AG04450 (cell line): ENCODE measurements around the gene ORC3. TPM values are rescaled to one million over a fixed set of nuclear protein-coding genes. Genes with fewer than 3 reads are reported as not detected.
"Not testable (repeated sequence)": the region's sequence is repeated elsewhere in the genome, so short reads cannot be mapped to it uniquely, and the experiment has no call there.

Experiments used
- CTCF ChIA-PET: fragments of 300-600, 350-600 bp; formaldehyde crosslinking; extraction: SDS; loops from one replicate; lab custom pipeline; 2022; ENCODE audit warnings: antibody characterized with exemption, inconsistent platforms; lab: Charles Lee
- POLR2A ChIA-PET: fragments of 350-600 bp; formaldehyde crosslinking; extraction: SDS; loops from one replicate; lab custom pipeline; 2021; ENCODE audit warnings: antibody characterized with exemption, inconsistent platforms; lab: Yijun Ruan, JAX
- DNase-seq: peaks from one replicate; pipeline ENCODE4 v3.0.0-alpha.2; 2011; ENCODE audit warnings: low read depth, low spot score
- H3K27ac ChIP-seq: one replicate; pipeline ENCODE4 v1.5.1; 2012; ENCODE audit warnings: low read depth, low read length, control low read depth
- H3K27me3 ChIP-seq: one replicate; pipeline ENCODE4 v1.6.0; 2012; ENCODE audit warnings: low read length; ENCODE audit not compliant: control insufficient read depth, insufficient read depth
- H3K4me3 ChIP-seq: 2 replicates; pipeline ENCODE4 v1.5.1; 2011; ENCODE audit warnings: mild to moderate bottlenecking, low read depth, low read length, control low read depth
- H3K9me3 ChIP-seq: 2 replicates; pipeline ENCODE4 v1.5.1; 2012; ENCODE audit warnings: low read length; ENCODE audit not compliant: control insufficient read depth, insufficient read depth
- CTCF ChIP-seq: IDR thresholded peaks from 2 replicates; pipeline ENCODE4 v1.5.1; 2011; ENCODE audit warnings: low read depth, low read length, control low read depth, inconsistent platforms
- polyA plus RNA-seq: library from polyadenylated mRNA; depleted of rRNA; stranded (reverse); fragments of >200 nt; gene quantifications from 2 replicates; pipeline ENCODE4 v1.2.3, GENCODE V29; 2011

Gene ORC3
- polyA plus RNA-seq, 1 experiment = 39.5 TPM

GRCh38 chr6:87675004-87675681, 85.2 kb downstream of the ORC3 start:
- no peaks in the 10 kb centered on the region for H3K9me3 ChIP-seq
- ChIA-PET CTCF (no interaction called here), POLR2A (no interaction called here)
- H3K27me3 ChIP-seq = no peaks in the 10 kb centered on the region
- H3K27ac ChIP-seq = no peak overlapping the region
- H3K4me3 ChIP-seq = no peak overlapping the region
- no peak for TF ChIP-seq CTCF
- DNase-seq = no peak

- no peaks in the 10 kb centered on the region for H3K9me3 ChIP-seq
- DNase-seq = no peak
- H3K4me3 ChIP-seq = no peak overlapping the region
- H3K27ac ChIP-seq = no peak overlapping the region
- no peaks in the 10 kb centered on the region for H3K27me3 ChIP-seq
- TF ChIP-seq CTCF = no peak
- POLR2A ChIA-PET = no interaction called here
- CTCF ChIA-PET = interaction anchor here (1.1 kb wide), 1 partner anchor 16 kb away, joined by 3 read pairs; no protein-coding TSS in a partner anchor
Measured at GRCh38 chr6:87682310-87682709, 92.4 kb downstream of the ORC3 start.

DNA sequence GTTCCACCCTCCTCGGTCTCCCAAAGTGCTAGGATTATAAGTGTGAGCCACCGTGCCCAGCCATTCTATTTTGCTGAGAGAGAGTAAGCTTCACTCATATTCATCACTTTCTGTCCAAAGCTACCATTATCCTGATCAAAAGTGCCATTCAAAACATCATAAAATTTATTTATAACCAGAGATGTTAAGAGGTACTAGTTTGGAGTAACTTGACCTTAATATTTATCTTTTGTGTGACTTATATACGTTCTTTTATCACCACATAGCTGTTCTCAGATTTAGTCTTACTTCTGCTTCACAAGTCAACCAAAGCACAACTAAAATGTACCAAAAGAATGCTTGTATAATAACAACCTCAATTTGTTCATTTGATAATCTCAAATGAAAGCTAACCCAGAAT, 94.0 kb downstream of the ORC3 start:
- CTCF ChIA-PET = no interaction called here
- POLR2A ChIA-PET = no interaction called here
- no peak for DNase-seq
- Histone ChIP-seq H3K4me3 (no peak overlapping the region), H3K9me3 (no peaks in the 10 kb centered on the region), H3K27me3 (no peaks in the 10 kb centered on the region), H3K27ac (no peak overlapping the region)
- no peak for TF ChIP-seq CTCF

DNA sequence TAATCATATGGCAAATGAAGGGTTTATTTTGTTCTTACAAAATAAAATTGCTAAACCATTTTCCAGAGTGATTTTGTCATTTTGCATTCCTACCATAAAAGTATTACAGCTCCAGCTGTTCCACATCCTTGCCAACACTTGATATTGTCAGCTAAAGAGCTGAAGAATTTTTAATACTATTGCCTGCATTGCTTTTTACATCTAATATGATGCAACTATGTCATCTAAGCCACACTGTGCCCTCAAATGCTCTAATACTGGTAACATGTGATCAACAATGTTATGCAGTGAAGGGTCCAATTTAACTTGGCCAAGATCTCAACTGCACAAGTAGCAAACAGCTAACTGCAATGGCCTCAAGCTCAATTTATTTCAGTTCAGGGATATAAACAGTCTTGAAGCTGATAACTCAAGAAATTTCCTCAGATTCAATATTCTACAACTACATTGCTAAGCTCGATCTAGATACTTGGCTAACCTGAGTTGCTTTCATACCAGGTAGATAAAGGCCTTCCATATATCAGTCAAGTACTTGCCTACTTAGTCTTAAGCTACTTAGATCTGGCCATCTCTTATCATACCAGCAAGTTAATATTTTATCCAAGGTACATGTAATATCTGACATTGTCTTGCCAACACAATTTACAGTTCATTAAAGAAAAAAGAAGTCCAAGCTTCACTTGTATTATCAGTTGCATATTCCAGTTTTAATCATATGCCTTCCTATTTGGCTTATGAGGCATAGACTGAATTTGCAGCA, 95.1 kb downstream of the ORC3 start:
- no peaks in the 10 kb centered on the region for H3K27me3 ChIP-seq
- H3K4me3 ChIP-seq = no peak overlapping the region
- POLR2A ChIA-PET = interaction anchor here (0.6 to 1.4 kb wide), 4 partner anchors 12 to 27 kb away, joined by 3 to 4 read pairs (median 4); no protein-coding TSS in a partner anchor
- CTCF ChIA-PET = interaction anchor here (0.9 kb wide), 1 partner anchor 147 kb away, joined by 4 read pairs; no protein-coding TSS in a partner anchor
- no peak for TF ChIP-seq CTCF
- H3K27ac ChIP-seq = no peak overlapping the region
- no peaks in the 10 kb centered on the region for H3K9me3 ChIP-seq
- no peak for DNase-seq

- H3K27me3 ChIP-seq, H3K9me3 ChIP-seq, H3K4me3 ChIP-seq, H3K27ac ChIP-seq, DNase-seq: not testable (repeated sequence)
- ChIA-PET CTCF (interaction anchor here (0.7 kb wide), 1 partner anchor 104 kb away, joined by 3 read pairs; no protein-coding TSS in a partner anchor), POLR2A (interaction anchor here (0.6 kb wide), 1 partner anchor 10 kb away, joined by 3 read pairs; no protein-coding TSS in a partner anchor)
Measured at GRCh38 chr6:87686636-87687205, 96.8 kb downstream of the ORC3 start.
